ENCODE results near the gene SPCS3. TPM values are rescaled to one million over a fixed set of nuclear protein-coding genes. Genes with fewer than 3 reads are reported as not detected.

SPCS3 gene
- total and polyA plus RNA-seq, 7 donors: 6.6 to 119 (median 80.9) TPM

DNA sequence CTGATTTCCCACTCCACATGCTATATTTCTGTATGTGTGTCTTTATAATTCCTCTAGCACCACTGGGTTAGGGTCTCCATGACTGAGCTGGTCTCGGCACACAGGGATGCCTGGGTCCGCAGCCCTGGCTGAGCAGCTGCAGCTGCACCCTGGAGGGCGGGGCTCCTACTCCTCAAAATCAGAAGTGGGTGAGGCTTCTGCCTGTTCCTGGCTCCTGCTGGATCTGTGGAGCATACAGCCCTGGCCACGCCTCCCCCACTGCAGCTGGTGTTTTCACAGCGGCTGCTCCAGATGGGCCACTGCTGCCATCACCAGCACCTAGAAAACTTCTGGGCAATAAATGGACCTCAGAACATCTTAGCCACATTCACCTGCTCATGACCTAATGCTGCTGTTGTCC lies 30.9 kb downstream of the SPCS3 start:
- intact Hi-C loops (cut with DNase I): no loop called here
- no peak overlapping the region for H3K4me3 ChIP-seq
- WGBS, 2 donors: 94% methylated on average over 5 of the region's 5 CpGs
- no peaks in the 10 kb centered on the region for H3K36me3 ChIP-seq
- TF ChIP-seq CTCF (IDR thresholded peaks at IDR 0.05) (no peak), POLR2AphosphoS5 (IDR thresholded peaks at IDR 0.05) (no peak), EP300 (IDR thresholded peaks at IDR 0.05) (no peak), POLR2A (IDR thresholded peaks at IDR 0.05) (no peak)
- no peaks in the 10 kb centered on the region for H3K27me3 ChIP-seq
- no peaks in the 10 kb centered on the region for H3K9me3 ChIP-seq
- no peaks in the 10 kb centered on the region for H3K4me1 ChIP-seq
- no peak overlapping the region for H3K27ac ChIP-seq
- no peak for DNase-seq

- Histone ChIP-seq H3K4me3 (no peak overlapping the region), H3K36me3 (no peaks in the 10 kb centered on the region), H3K27me3 (no peaks in the 10 kb centered on the region), H3K9me3 (no peaks in the 10 kb centered on the region), H3K27ac (no peak overlapping the region), H3K4me1 (no peaks in the 10 kb centered on the region)
- intact Hi-C loops (cut with DNase I): no loop called here
- 49 to 76% methylated on average over 1 of the region's 1 CpG for WGBS, 2 donors
- DNase-seq: no peak
- TF ChIP-seq EP300 (IDR thresholded peaks at IDR 0.05): no peak
Measured at GRCh38 chr4:176354884-176355283, 35.1 kb downstream of the SPCS3 start.

GRCh38 chr4:176357359-176358082 lies 37.8 kb downstream of the SPCS3 start:
- Histone ChIP-seq H3K36me3 (no peaks in the 10 kb centered on the region), H3K4me3 (no peak overlapping the region), H3K4me1 (no peaks in the 10 kb centered on the region), H3K27me3 (no peaks in the 10 kb centered on the region), H3K9me3 (no peaks in the 10 kb centered on the region), H3K27ac (no peak overlapping the region)
- 33 to 48% methylated on average over 4 of the region's 4 CpGs for WGBS, 2 donors
- no peak for TF ChIP-seq POLR2AphosphoS5 (IDR thresholded peaks at IDR 0.05)
- TF ChIP-seq CTCF (IDR thresholded peaks at IDR 0.05): no peak
- no peak for TF ChIP-seq EP300 (IDR thresholded peaks at IDR 0.05)
- no peak for TF ChIP-seq POLR2A (IDR thresholded peaks at IDR 0.05)
- intact Hi-C loops (cut with DNase I): no loop called here
- no peak for DNase-seq

- Histone ChIP-seq H3K4me3 (no peak overlapping the region), H3K4me1 (no peaks in the 10 kb centered on the region), H3K9me3 (no peaks in the 10 kb centered on the region), H3K27me3 (no peaks in the 10 kb centered on the region), H3K27ac (no peak overlapping the region), H3K36me3 (no peaks in the 10 kb centered on the region)
- intact Hi-C loops (cut with DNase I): no loop called here
- DNase-seq: no peak
- TF ChIP-seq POLR2A (IDR thresholded peaks at IDR 0.05): no peak
- WGBS, 2 donors: 84 to 94% methylated on average over 3 of the region's 3 CpGs
Measured at GRCh38 chr4:176358083-176358469, 38.3 kb downstream of the SPCS3 start.

- no peak for TF ChIP-seq POLR2A (IDR thresholded peaks at IDR 0.05)
- TF ChIP-seq CTCF (IDR thresholded peaks at IDR 0.05): no peak
- TF ChIP-seq POLR2AphosphoS5 (IDR thresholded peaks at IDR 0.05): no peak
- TF ChIP-seq EP300 (IDR thresholded peaks at IDR 0.05): no peak
- H3K9me3 ChIP-seq: no peaks in the 10 kb centered on the region
- WGBS, 2 donors: 79 to 85% methylated on average over 2 of the region's 2 CpGs
- DNase-seq: no peak
- no peak overlapping the region for H3K4me3 ChIP-seq
- intact Hi-C loops (cut with DNase I): no loop called here
- H3K4me1 ChIP-seq: no peaks in the 10 kb centered on the region
- no peak overlapping the region for H3K27ac ChIP-seq
- H3K36me3 ChIP-seq: no peaks in the 10 kb centered on the region
- no peaks in the 10 kb centered on the region for H3K27me3 ChIP-seq
Measured at GRCh38 chr4:176359590-176359989, 39.8 kb downstream of the SPCS3 start.

DNA sequence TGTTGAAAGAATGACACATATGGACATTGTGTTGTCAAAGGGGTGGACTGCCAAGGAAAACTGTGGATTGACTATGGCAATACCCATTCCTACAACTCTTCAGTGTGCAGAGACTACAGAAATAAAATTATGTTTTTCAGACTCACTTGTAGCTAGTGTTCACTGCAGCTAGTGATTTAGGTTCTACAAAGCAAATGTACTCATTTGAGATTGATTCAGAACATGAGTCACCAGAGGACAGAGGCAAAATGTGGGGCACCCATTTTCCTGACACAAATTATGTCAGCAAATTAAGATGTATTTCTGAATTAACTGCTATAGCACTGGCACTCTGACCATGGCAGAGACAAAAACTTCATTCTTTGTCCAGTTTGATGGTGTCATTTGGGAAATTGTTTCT lies 40.7 kb downstream of the SPCS3 start:
- Histone ChIP-seq H3K27ac (no peak overlapping the region), H3K9me3 (no peaks in the 10 kb centered on the region), H3K4me1 (no peaks in the 10 kb centered on the region), H3K4me3 (no peak overlapping the region), H3K27me3 (no peaks in the 10 kb centered on the region), H3K36me3 (no peaks in the 10 kb centered on the region)
- no peak for DNase-seq
- intact Hi-C loops (cut with DNase I): no loop called here
- no peak for TF ChIP-seq EP300 (IDR thresholded peaks at IDR 0.05)
- TF ChIP-seq CTCF (IDR thresholded peaks at IDR 0.05): no peak
- TF ChIP-seq POLR2A (IDR thresholded peaks at IDR 0.05): no peak
- TF ChIP-seq POLR2AphosphoS5 (IDR thresholded peaks at IDR 0.05): no peak

Measured in sigmoid colon (tissue), 7 donors.